Renal cortex interstitium (tissue), 11 donors: Measurements from ENCODE around the gene CEL. TPM values are rescaled to one million over a fixed set of nuclear protein-coding genes. Genes with fewer than 3 reads are reported as not detected.

ENCODE experiments used
- DNase-seq, 11 donors: peaks; one replicate each; pipeline ENCODE4 v3.0.0-alpha.2; 2013; ENCODE audit warnings: low read depth in 9 of 11, low spot score in 4 of 11; ENCODE audit errors: extremely low read depth in 1 of 11
- polyA plus RNA-seq, 3 donors: library from polyadenylated mRNA; unstranded; fragments of 120-200 nt; gene quantifications; one replicate each; pipeline ENCODE4 v1.2.1, GENCODE V29; 2013; ENCODE audit not compliant: insufficient read length in 3 of 3

CEL gene
- polyA plus RNA-seq, 3 donors = 3.3 to 4.8 (median 4.0) TPM

DNA sequence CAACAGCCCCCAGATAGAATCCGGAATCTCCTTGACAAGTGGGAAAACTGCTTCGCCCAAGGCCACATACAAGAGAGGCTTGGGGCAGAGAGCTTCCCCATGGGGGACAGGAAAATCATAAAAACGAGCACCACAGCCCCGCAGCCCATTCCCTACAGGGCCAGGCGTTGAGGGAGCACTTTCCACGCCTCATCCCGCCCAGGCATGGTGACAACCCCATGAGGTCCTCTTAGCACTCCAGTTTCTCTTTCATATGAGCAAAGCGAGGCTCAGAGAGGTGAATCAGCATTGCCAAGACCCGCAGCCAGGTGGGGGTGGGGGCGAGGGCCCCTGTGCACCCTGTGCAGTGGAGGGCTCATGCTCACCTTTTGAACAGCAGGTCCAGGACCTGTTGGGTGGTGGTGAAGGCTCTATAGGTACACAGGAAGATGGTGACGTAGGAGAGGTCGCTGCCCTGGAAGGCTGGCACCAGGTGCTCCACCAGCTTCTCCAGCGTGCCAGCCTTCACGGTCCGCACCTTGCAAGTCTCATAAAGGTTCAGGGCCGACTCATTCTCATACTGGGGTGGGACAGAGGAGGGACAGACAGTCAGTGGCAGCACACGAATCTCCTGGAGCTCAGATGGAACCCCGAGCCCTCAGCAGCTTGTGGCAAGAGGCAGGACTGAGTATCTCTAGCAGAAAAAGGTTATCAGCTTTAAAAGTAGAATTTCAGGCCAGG lies 48.3 kb downstream of the CEL start:
- no peak for DNase-seq

DNA sequence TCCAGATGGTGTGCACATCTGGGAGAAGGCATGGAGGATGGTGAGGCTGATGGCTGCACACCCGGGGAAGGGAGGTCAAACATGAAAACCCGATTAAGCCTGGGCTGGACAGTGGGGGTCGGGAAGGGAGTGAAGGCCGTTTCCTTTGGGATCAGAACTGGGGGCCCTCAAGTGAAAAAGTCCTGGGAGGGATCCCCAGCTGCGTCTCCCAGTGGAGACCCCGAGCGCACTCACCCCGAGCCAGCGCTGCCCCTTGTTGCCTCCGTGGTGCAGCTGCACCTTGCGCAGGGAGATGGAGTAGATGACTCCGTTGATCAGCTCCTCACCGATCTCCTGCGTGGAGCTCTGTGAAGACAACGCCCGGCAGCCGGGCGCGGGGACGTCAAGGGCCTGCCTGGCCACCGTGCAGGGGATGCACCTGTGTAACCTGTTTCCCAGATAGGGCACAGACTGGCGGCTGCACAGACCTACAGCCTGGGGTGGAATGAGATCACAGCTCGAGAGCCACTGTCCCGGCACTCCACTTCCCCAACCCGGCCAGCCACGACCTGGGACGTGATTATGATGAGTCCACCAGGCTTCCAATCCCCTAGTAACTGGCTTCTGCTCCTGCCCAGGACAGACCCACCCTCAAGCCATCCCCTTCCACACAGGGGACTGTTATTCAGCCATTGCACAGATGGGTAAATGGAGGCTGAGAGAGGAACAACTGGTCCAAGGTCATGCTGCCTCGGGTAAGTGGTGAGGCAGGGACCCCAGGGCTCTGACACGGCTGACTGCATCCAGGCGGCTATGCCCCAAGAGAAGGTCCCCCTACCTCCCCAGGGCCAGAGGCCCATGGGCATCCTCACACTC lies 50.3 kb downstream of the CEL start:
- DNase-seq = no peak

DNA sequence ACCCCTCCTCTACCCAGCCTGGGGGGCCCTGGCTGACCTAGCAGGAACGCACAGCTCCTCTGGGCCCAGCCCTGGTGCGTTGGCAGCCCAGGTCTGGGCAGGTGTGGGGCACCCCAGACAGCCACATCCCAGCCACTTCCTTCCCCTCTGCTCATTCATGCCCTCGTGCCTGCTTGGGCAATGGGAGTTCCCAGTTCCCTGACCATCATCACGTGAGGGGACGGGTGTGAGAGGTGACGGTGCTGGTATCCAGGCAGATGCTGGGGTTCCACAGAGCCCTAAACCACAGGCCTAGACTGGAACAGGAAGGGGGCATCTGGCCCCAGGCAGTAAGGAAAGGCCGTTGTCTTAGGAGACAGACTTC lies 50.9 kb downstream of the CEL start:
- no peak for DNase-seq

DNA sequence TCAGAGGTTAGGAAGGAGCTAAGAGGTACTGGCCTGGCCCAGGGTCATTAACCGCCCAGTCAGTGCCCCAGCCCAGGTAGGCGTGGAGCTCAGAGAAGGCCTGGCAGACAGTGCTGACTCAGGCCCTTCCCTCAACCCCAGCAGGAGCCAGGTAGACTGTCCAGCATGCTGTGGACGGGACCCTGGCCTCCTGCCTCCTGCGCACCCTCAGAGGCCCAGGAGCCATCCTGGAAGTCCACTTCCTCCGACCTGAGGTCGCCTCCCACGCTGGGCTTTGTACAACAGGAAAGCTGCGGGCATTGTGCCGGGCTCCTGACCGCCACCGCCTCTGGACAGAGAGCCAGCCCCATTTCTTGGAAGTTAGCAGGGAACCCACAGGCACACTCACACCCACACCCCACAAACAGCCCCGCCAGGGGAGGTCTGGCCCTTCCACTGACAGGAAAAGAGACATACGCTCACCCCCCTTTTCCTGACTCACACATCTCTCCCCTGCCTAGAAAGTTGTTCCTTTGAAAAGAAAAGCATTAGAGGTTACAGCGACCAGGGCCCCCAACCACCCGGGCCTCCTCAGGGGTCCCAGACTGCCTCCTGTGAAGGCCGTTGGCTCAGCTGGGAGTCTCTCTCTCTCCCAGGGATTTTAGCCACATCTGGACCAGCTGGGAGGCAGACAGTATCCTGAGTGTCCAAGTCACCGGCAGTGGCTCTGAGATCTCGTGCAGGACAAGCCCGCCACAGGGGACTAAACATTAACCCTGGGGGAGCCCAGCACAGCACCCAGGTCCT lies 51.6 kb downstream of the CEL start:
- DNase-seq = no peak

DNA sequence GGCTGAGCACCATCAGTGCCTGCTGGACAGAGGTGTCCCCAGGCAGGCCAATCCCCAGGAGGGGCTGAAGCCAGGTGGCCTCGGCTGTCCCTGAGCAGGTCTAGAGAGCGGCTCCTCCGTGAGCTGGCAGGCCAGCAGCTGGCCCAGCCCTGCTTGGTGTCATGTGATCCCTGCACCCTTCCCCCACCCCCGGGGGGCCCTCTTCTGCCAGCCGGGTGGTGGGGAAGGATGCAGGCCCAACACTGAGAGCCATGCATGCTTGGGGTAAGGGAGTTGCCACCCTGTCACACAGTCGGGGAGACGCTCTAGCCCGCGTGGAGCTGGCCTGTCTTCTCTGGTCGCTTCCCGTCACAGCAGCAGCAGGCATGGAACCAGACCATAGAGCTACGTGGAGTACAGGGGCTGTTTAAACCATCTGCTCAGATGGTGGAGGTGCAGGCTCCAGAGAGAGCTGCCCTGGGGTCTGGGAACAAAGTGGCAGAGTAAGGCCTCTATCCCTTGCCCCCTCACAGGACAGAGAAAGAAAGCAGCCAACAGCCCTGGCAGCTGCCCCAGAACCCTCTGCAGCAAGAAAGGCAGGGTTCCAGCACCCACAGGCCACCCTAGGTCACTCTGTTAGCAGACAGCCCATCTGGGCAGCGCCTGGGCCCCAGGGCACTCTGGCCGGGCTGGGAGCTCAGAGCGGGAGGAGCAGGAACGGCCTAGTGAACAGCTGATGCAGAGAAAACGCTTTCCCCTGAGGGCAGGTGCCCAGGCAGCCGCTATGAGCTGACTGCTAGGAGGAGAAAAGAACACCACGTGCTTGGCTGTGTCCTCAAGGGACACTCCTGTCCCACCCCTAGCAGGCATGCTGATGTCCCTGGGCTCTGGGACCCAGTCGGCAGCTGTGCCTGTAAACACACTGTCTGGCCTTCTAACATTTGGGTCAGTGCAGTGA lies 52.4 kb downstream of the CEL start:
- DNase-seq = no peak

DNA sequence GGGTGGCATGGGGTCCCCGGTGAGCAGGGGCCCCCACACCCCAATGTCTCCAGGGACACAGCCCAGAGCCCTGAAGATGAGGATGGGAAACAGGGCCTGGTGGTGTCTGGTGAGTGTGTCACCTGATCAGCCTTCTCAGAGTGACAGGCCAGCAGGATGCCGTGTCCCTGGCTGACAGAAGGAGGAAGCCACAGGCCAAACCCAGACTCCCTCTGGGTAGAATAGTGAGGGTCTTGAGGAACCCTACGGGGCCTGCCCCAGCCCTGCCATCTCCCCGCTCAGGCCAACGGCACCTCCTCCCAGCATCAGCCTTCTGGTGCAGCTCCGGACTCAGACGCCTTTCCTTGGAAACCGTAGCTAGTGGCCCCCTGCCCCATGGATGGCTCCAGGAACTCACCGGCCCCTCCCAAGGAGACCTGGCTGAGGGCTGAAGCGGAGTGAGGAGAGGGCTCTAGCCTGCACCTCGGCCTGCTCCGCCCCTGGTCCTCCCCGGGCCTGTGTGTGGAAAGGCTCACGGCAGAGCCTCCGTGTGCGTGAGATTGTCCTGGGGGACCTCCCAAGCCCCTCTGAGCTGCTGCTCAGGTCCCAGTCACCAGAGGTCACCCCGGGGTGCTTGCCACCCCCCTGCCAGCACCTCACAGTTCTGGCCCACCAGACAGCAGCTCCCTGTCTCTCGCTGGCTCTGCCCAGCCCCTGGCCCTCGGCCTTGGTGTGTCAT lies 53.3 kb downstream of the CEL start:
- no peak for DNase-seq

DNA sequence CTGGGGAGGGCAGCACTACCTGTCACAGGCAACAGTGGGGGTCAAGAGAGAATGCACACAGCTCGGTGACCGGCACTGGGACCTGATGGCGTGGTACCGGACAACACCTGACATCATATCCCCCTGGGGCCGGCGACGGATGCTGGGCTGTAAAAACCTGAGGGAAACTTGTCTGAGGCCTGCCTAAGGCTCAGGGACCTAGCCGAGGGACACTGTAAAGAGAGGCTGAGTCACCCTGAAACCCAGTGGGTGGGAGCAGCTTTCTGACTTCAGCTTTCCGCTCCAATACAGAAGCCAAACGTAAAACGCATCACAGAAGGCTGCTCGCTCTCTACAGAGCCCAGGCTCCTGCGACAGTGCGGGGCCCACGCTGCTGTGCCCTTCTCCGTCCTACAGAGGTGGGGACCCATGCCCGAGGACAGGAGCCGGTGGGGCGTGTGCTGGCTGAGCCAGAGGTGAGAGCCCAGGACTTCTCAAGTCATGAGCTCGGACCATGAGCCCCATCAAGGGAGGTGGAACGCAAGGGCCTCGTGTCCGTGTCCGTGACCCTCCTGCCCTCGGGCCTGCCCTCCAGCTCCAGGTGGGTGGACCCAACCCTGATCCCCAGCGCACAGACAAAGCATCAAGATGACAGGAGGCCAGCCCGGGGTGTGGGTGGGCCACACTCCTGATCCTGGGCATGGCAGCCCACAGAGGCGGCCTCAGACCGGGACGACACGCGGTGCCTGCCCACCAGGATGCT lies 54.0 kb downstream of the CEL start:
- no peak for DNase-seq

DNA sequence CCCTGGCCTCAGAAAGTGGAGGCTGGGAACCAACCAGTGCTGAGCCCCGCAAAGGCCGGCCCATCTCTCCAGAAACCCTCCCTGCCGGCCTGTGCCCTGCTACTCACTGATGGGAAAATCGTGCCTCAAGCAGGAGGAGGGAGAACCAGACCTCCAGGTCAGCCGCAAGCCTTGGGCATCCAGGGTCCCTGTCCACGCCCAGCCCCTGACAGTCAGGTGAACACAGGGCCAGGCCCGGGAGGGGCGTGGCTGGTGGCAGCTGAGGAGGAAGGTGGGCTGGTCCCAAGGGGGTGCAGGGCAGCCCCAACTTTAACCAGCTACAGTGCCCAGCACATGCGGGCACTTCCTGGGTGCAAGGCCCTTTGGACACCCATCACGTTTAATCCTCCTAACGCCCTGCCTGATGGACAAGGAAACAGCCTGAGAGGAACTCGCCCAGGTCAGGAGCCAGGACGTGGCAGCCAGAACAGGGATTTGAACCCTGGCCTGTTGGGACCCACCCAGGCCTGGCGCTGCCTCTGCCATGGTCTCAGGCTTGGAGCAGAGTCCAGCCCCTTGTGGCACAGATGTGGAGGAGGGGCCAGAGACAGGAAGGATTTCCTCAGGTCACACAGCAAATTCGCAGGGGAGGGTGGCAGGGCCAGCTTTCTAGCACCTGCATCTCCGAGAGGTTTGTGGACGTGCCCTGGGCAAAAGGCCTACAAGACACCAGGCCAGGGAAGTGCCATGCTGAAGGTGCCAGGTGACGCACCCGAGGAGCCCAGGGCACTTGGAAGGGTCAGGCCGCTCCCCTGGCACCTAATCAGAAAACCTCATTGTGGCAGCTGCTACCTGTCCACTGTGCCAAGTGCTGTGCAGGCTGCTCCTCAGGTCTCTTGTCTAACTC lies 54.8 kb downstream of the CEL start:
- DNase-seq = no peak

DNA sequence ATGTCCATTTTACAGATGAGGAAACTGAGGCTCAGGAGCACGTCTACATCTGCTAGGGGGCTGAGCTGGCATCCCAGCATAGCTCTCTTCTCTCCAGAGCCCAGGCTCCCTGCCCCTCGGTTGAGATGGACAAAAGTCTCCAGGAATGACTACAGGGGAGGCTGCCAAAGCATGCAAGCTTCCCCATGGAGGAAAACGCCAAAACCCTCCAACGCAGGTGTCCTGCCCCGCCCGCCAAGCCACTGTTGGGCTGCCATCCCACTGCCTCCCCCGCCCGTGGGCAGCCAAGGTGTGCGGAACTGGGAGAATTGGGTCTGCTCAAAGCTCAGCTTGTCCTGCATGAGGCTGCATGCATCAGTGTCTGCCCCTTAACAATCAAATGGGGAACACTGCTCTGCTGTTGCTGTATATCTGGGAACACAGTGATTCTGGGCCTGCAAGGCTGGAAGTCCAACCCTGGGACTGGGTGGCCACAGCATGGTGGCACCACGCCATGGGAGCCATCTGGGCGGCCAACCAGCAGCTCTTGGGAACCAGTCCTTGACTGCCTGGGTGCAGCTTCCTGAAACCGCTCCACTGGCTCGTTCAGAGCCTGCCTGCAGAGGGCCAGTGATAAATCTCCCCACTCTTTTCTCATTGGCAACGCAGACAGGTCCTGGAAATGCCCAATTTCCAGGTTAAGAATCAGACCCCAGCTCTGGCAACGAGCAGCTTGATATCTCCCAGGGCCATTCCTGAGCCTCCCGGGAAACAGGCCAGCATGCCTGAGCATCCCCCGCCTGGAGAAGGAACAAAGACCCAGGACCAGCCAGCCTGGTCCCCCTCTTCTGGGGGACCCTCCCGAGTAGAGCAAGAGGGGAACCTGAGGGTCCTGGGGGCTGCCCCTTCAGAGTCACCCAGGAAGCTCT lies 55.7 kb downstream of the CEL start:
- no peak for DNase-seq

DNA sequence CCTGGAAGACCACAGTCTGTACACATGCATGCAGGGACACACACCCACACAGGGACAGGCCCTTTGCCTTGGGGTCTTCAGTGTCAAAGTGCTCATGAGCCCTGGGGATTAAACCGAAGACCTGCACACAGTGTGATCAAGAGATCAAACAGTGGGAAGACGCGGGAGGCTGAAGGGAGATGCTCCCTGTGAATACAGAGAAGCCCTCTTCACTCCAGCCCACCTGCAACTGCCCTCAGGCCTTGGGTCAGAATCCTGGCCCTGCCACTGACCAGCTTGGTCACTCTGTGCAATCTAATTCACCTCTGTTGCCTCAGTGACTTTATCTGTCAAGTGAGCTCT lies 56.4 kb downstream of the CEL start:
- no peak for DNase-seq

DNA sequence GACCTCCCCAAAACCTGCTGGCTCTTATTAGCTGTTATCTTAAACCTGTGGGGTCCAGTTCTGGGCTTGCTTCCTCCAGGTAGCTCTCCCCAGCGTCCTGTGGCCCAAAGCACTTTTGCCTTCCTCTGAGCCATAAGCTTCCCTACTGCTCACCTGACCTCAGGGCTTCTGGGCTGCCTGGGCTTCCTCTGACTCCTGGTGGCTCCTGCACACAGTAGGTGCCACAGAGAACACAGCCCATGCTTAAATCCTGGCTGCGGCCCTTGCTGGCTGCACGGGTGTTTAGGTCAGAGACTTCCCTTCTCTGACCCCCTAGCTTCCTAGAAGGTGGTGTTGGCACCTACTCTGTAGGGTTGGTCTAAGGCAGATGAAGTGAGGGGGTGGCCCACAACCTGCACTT lies 56.8 kb downstream of the CEL start:
- no peak for DNase-seq

DNA sequence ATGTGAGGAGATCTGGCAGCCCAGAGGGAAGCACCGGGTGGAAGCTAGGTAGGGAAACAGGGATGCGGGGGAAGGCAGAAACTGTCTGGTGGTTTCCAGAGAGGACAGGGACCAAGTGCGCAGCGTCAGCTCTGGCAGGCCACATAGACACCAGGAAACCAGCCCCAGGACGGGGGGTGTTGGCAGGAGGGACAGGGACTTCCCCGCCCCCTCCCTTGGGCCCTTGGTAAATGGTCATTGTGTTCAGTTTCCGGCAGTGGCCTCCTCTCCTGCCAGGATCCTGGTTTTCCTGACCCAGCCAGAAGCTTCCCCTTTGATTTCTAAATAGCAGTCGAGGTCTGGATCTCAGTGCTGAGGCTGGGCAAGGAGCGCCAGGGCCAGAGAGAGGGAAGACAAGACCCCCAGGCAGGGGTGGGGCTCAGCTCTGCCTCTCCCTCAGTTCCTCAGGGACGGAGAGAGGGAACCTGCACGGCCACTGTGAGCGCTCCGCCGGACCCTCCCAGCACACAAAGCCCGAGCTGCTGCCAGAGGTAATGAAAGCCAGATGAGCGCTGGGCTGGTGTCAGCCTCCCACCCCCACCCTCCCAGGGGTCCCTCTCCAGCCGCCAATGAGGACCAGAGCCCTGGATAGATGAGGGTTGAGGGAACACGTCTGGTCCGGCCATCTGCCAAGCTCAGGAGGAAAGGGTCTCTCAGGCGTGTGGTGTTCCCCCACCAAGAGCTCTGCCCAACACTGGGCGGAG lies 57.5 kb downstream of the CEL start:
- no peak for DNase-seq

DNA sequence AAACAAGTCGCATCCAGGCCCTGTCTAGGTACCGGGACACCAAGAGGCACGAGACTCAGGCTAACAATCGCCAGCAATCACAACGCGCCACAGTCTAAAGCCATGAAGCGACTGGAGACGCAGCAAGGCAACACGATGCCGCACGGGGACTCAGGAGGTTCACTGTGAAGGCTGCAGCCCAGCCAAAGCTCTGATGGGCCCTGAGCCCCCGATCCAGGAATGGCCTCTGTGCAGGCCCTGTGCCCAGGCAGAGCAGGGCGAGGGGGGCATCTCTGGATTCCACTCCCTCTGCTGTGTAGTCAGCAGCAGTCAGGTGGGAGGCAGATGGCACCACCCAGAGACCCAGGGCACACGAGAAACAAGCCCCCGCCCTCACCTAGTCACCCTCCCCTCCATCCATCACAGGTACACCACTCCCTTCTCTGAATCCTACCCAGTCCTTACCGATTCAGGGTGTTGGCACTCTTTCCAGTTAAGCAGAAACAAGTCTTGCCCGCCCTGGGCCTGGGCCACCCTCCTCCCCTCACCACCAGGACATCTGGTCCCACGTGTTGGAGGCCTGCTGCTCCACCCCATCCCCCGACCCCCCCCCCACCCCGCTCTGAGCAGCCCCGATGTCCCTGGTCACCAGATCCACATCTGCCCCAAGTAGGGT lies 58.2 kb downstream of the CEL start:
- no peak for DNase-seq

DNA sequence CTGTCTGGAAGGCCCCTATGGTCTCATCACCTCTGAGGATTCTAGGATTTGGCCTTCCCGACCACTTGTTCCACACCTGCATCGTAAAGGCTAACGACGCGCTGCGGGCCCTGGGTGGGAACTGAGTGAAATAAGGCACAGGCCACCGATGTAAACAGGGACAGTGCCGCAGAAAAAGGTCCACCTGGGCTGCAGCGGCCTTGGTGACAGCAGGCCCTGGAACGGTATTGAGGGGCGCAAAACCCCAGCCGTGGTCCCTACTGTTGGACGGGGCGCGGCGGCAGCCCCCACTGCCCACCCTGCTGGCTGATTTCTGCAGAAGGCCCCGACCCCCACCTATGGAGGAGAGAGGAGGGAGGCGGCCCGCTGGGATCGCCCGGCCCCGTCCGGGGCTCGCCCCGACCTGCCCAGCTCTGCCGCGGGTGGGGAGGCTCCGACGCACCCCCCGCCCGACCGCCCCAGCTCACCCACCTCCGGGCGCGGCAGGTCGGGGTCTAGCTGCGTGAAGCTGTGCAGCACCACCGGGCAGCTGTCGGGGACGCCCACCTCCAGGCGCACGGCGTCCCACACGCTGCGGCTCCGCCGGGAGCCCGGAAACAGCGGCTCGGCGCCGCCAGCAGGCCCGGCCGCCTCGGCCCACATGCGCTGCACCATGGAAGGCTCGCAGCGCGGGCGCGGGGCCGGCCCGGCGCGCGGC lies 58.9 kb downstream of the CEL start:
- DNase-seq = no peak
